GM21515 (cell line): ENCODE data around the gene ASB6.
"Not testable (repeated sequence)": the region's sequence is repeated elsewhere in the genome, so short reads cannot be mapped to it uniquely, and the experiment has no call there.

ENCODE experiments used
- ATAC-seq: cut with Tn5 transposase; IDR thresholded peaks from one replicate; pipeline ENCODE4 v1.9.1; 2021; ENCODE audit not compliant: unreplicated experiment

ASB6 gene

GRCh38 chr9:129609486-129610212 is 32.3 kb downstream of the ASB6 start:
- ATAC-seq = no peak

- ATAC-seq = no peak
These were observed 33.1 kb downstream of the ASB6 start for GRCh38 chr9:129608561-129609481.

- no peak for ATAC-seq
These were observed 34.9 kb downstream of the ASB6 start for GRCh38 chr9:129607027-129607387.

- ATAC-seq = no peak
These were observed 35.6 kb downstream of the ASB6 start for GRCh38 chr9:129606161-129607026.

- no peak for ATAC-seq
These were observed 37.2 kb downstream of the ASB6 start for GRCh38 chr9:129604766-129605163.

- no peak for ATAC-seq
These were observed 37.7 kb downstream of the ASB6 start for GRCh38 chr9:129604056-129604765.

GRCh38 chr9:129602598-129603415 is 39.1 kb downstream of the ASB6 start:
- ATAC-seq = no peak

- no peak for ATAC-seq
These were observed 40.8 kb downstream of the ASB6 start for GRCh38 chr9:129601082-129601674.

GRCh38 chr9:129598089-129598596 is 43.8 kb downstream of the ASB6 start:
- no peak for ATAC-seq

- peak; percentile 51 for ATAC-seq
These were observed 44.4 kb downstream of the ASB6 start for GRCh38 chr9:129597355-129598088.

GRCh38 chr9:129596541-129597331 is 45.2 kb downstream of the ASB6 start:
- no peak for ATAC-seq

GRCh38 chr9:129595903-129596540 is 45.9 kb downstream of the ASB6 start:
- ATAC-seq = no peak

GRCh38 chr9:129595311-129595741 is 46.6 kb downstream of the ASB6 start:
- no peak for ATAC-seq

- no peak for ATAC-seq
These were observed 47.3 kb downstream of the ASB6 start for GRCh38 chr9:129594632-129595031.

- ATAC-seq = not testable (repeated sequence)
These were observed 49.2 kb downstream of the ASB6 start for GRCh38 chr9:129592790-129593189.

GRCh38 chr9:129591916-129592315 is 50.0 kb downstream of the ASB6 start:
- no peak for ATAC-seq

- ATAC-seq = no peak
These were observed 51.5 kb downstream of the ASB6 start for GRCh38 chr9:129590466-129590865.
